ENCODE data around the gene CACNG4.

DNA sequence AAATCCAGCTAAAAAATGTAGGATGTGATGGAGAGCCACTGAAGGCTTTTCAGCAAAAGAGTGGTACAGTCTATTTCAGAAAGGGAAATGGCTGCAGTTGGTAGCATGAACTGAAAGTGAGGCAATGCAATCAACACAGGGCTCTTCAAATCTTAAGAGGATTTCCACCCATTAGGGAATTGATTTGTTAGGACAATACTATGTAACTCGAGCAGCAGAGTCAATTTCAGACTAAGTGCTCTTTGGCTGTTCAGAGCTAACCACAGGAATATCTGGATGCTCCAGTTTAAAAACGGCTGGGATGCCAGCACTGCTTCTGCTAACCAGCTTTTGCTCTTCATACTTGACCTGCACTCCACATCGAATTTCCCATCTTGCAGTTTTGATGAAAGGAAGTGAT, 104.5 kb downstream of the CACNG4 start:
- TF ChIP-seq, protein P1, sequence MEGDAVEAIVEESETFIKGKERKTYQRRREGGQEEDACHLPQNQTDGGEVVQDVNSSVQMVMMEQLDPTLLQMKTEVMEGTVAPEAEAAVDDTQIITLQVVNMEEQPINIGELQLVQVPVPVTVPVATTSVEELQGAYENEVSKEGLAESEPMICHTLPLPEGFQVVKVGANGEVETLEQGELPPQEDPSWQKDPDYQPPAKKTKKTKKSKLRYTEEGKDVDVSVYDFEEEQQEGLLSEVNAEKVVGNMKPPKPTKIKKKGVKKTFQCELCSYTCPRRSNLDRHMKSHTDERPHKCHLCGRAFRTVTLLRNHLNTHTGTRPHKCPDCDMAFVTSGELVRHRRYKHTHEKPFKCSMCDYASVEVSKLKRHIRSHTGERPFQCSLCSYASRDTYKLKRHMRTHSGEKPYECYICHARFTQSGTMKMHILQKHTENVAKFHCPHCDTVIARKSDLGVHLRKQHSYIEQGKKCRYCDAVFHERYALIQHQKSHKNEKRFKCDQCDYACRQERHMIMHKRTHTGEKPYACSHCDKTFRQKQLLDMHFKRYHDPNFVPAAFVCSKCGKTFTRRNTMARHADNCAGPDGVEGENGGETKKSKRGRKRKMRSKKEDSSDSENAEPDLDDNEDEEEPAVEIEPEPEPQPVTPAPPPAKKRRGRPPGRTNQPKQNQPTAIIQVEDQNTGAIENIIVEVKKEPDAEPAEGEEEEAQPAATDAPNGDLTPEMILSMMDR (IDR thresholded peaks at IDR 0.05), result no peak
- no peak for TF ChIP-seq EZH2 (IDR thresholded peaks at IDR 0.05)
